Esophagus mucosa (tissue), 1 donor: Measurements from ENCODE around the gene PNPLA1. TPM values are rescaled to one million over a fixed set of nuclear protein-coding genes. Genes with fewer than 3 reads are reported as not detected.

Experiments
- ATAC-seq: fragments of 200-7000 bp; cut with Tn5 transposase; one replicate; pipeline ENCODE4 v1.9.1; 2020
- total RNA-seq: library from RNA; stranded (reverse); gene quantifications from one replicate; pipeline ENCODE4 v1.2.4, GENCODE V29; 2023
- donor health status: DM: yes; HTN: yes; CAD: no.

PNPLA1 gene
- total RNA-seq, 1 donor from 2014 or later = 0.20 TPM

GRCh38 chr6:36319436-36319762 is 49.5 kb downstream of the PNPLA1 start:
- no peak for ATAC-seq

- ATAC-seq = no peak
Observed at GRCh38 chr6:36319821-36320220, 50.0 kb downstream of the PNPLA1 start.

GRCh38 chr6:36320475-36320874 is 50.6 kb downstream of the PNPLA1 start:
- ATAC-seq = peak; percentile 40

- ATAC-seq = no peak
Observed at GRCh38 chr6:36322591-36322990, 52.7 kb downstream of the PNPLA1 start.

GRCh38 chr6:36323062-36323461 is 53.2 kb downstream of the PNPLA1 start:
- ATAC-seq = no peak

GRCh38 chr6:36324191-36324590 is 54.3 kb downstream of the PNPLA1 start:
- ATAC-seq = no peak

GRCh38 chr6:36324715-36325114 is 54.9 kb downstream of the PNPLA1 start:
- ATAC-seq = no peak

GRCh38 chr6:36326356-36326995 is 56.6 kb downstream of the PNPLA1 start:
- no peak for ATAC-seq

- no peak for ATAC-seq
Observed at GRCh38 chr6:36327226-36327918, 57.5 kb downstream of the PNPLA1 start.

- no peak for ATAC-seq
Observed at GRCh38 chr6:36327919-36328236, 58.0 kb downstream of the PNPLA1 start.

GRCh38 chr6:36328600-36328999 is 58.7 kb downstream of the PNPLA1 start:
- ATAC-seq = no peak

GRCh38 chr6:36329798-36330291 is 60.0 kb downstream of the PNPLA1 start:
- no peak for ATAC-seq

GRCh38 chr6:36330366-36330765 is 60.5 kb downstream of the PNPLA1 start:
- no peak for ATAC-seq

- no peak for ATAC-seq
Observed at GRCh38 chr6:36331381-36331780, 61.5 kb downstream of the PNPLA1 start.

GRCh38 chr6:36333171-36333895 is 63.5 kb downstream of the PNPLA1 start:
- no peak for ATAC-seq

- no peak for ATAC-seq
Observed at GRCh38 chr6:36333931-36334725, 64.3 kb downstream of the PNPLA1 start.

GRCh38 chr6:36334832-36335459 is 65.1 kb downstream of the PNPLA1 start:
- peak; percentile 73 for ATAC-seq

- ATAC-seq = peak; percentile 15
Observed at GRCh38 chr6:36335465-36336207, 65.8 kb downstream of the PNPLA1 start.

- ATAC-seq = no peak
Observed at GRCh38 chr6:36336208-36336710, 66.4 kb downstream of the PNPLA1 start.

- ATAC-seq = no peak
Observed at GRCh38 chr6:36336779-36337241, 67.0 kb downstream of the PNPLA1 start, which contains the start of gene BNIP5. Gene BNIP5 (minus strand): TSS chr6:36336888. CDS start chr6:36330690, 6,198 bp downstream.

- no peak for ATAC-seq
Observed at GRCh38 chr6:36337814-36338213, 68.0 kb downstream of the PNPLA1 start.
